HepG2 (cell line): ENCODE results near the gene IPCEF1.

Experiments
- ELF4 ChIP-seq: sonication (generic); formaldehyde crosslinking; IDR thresholded peaks from 2 replicates; pipeline ENCODE4 v1.5.0; 2020; ENCODE audit warnings: missing genetic modification reagents, mild to moderate bottlenecking, moderate library complexity, borderline replicate concordance
- TF ChIP-seq, protein P1 (sequence below): sonication (generic); formaldehyde crosslinking; IDR thresholded peaks from 2 replicates; pipeline ENCODE4 v1.5.0; 2020; ENCODE audit warnings: mild to moderate bottlenecking, missing genetic modification reagents, moderate library complexity

DNA sequence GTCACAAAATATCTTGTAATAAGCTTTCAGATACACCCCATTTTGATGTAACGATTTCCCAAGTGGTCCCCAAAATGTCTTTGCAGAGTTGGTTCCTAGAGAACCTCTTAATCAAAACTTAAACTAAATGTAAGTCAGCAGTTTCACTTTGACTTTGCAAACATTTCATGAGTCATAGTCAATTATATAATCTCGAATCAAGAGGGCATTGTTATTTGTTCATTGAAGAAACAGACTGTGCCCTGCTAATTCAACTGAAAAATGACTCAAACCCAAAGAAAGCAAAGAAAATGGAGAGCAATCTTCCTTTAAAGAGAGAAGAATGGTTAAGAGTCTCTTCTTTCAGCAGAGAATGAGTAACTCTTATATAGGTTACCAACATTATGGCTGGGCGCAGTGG is 58.3 kb downstream of the IPCEF1 start:
- TF ChIP-seq ELF4 (CRISPR knock-in tag) = no peak
- TF ChIP-seq, protein P1, sequence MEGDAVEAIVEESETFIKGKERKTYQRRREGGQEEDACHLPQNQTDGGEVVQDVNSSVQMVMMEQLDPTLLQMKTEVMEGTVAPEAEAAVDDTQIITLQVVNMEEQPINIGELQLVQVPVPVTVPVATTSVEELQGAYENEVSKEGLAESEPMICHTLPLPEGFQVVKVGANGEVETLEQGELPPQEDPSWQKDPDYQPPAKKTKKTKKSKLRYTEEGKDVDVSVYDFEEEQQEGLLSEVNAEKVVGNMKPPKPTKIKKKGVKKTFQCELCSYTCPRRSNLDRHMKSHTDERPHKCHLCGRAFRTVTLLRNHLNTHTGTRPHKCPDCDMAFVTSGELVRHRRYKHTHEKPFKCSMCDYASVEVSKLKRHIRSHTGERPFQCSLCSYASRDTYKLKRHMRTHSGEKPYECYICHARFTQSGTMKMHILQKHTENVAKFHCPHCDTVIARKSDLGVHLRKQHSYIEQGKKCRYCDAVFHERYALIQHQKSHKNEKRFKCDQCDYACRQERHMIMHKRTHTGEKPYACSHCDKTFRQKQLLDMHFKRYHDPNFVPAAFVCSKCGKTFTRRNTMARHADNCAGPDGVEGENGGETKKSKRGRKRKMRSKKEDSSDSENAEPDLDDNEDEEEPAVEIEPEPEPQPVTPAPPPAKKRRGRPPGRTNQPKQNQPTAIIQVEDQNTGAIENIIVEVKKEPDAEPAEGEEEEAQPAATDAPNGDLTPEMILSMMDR = no peak
